ENCODE data around the gene TRPV3. TPM values are rescaled to one million over a fixed set of nuclear protein-coding genes. Genes with fewer than 3 reads are reported as not detected.

The TRPV3 gene
- total RNA-seq, 1 donor from 2014 or later: 0.16 TPM

DNA sequence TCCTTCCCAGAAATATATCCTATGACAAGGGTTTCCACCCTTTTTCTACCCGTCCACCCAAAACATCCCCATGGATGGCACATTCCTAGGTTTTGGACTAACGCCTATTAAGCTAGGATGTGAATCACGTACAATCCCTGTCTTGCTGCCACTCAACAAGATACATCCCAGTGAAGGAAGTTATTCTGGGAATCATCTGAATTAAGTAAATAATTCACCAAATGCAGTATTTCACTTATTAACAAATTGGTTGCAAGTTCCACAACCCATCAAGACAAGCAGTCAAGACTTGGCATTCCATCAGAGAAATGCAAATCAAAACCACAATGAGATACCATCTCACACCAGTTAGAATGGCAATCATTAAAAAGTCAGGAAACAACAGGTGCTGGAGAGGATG is 49.7 kb downstream of the TRPV3 start:
- no peaks in the 10 kb centered on the region for H4K20me1 ChIP-seq (ENCODE audit: insufficient read depth, low read length)
- no peak for FAIRE-seq
- no peaks in the 10 kb centered on the region for H3K79me2 ChIP-seq (ENCODE audit: insufficient read depth, low read length)
- no peaks in the 10 kb centered on the region for H3K27me3 ChIP-seq (ENCODE audit: insufficient read depth, low read length)
- H3K9ac ChIP-seq (ENCODE audit: low read length): no peak overlapping the region
- H3K4me2 ChIP-seq (ENCODE audit: low read length): no peak overlapping the region
- no peaks in the 10 kb centered on the region for H3K9me3 ChIP-seq (ENCODE audit: insufficient read depth, low read depth, low read length)
- Mint-ChIP-seq H3K36me3 (ENCODE audit: low read depth, unreplicated experiment) (no peaks in the 10 kb centered on the region), H3K27me3 (ENCODE audit: low read depth, unreplicated experiment) (no peaks in the 10 kb centered on the region), H3K27ac (ENCODE audit: unreplicated experiment) (no peak overlapping the region), H3K9me3 (ENCODE audit: unreplicated experiment) (peaks cover 5% of the 10 kb centered on the region), H3K4me1 (ENCODE audit: low read depth, unreplicated experiment) (peaks cover 5% of the 10 kb centered on the region), H3K4me3 (ENCODE audit: unreplicated experiment) (no peak overlapping the region)
- H2AFZ ChIP-seq (ENCODE audit: low read depth, low read length): no peak overlapping the region
- TF ChIP-seq EZH2 (IDR thresholded peaks at IDR 0.05; ENCODE audit: insufficient read depth, low read length): no peak
- TF ChIP-seq, protein P1, sequence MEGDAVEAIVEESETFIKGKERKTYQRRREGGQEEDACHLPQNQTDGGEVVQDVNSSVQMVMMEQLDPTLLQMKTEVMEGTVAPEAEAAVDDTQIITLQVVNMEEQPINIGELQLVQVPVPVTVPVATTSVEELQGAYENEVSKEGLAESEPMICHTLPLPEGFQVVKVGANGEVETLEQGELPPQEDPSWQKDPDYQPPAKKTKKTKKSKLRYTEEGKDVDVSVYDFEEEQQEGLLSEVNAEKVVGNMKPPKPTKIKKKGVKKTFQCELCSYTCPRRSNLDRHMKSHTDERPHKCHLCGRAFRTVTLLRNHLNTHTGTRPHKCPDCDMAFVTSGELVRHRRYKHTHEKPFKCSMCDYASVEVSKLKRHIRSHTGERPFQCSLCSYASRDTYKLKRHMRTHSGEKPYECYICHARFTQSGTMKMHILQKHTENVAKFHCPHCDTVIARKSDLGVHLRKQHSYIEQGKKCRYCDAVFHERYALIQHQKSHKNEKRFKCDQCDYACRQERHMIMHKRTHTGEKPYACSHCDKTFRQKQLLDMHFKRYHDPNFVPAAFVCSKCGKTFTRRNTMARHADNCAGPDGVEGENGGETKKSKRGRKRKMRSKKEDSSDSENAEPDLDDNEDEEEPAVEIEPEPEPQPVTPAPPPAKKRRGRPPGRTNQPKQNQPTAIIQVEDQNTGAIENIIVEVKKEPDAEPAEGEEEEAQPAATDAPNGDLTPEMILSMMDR (IDR thresholded peaks at IDR 0.05; ENCODE audit: insufficient read depth, low read depth, low read length): no peak
- no peak for DNase-seq (ENCODE audit: low read depth)
- H3K4me1 ChIP-seq (ENCODE audit: insufficient read depth, low read length): no peaks in the 10 kb centered on the region
- H3K4me3 ChIP-seq (ENCODE audit: insufficient read depth, low read depth, low read length): no peak overlapping the region
- H3K27ac ChIP-seq (ENCODE audit: low read depth, low read length): no peak overlapping the region
- H3K36me3 ChIP-seq (ENCODE audit: insufficient read depth, low read length): no peaks in the 10 kb centered on the region

DNA sequence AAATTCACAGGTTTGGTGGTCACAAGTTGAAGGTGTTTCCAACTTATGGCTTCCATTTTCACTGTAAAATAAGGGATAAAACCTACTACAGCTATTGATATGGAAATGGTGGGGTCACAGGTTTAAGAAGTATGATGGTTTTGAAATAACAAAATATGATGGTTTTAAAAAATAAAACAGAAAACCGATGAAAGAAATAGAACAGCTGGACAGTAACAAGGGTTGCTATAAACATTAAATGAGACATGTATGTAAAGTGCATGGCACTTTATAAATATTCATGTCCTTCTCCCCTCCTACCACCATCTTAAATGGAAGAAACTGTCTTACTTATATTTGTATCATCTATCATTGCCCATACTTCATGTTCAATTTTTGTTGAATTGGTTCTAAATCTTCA is 50.5 kb downstream of the TRPV3 start:
- H3K27me3 ChIP-seq (ENCODE audit: insufficient read depth, low read length): no peaks in the 10 kb centered on the region
- TF ChIP-seq EZH2 (IDR thresholded peaks at IDR 0.05; ENCODE audit: insufficient read depth, low read length): no peak
- TF ChIP-seq, protein P1 (IDR thresholded peaks at IDR 0.05; ENCODE audit: insufficient read depth, low read depth, low read length): no peak
- H3K27me3 Mint-ChIP-seq (ENCODE audit: low read depth, unreplicated experiment): no peaks in the 10 kb centered on the region
- no peak overlapping the region for H2AFZ ChIP-seq (ENCODE audit: low read depth, low read length)
- no peaks in the 10 kb centered on the region for H3K4me1 Mint-ChIP-seq (ENCODE audit: low read depth, unreplicated experiment)
- H3K27ac ChIP-seq (ENCODE audit: low read depth, low read length): no peak overlapping the region
- no peak overlapping the region for H3K9ac ChIP-seq (ENCODE audit: low read length)
- H3K4me2 ChIP-seq (ENCODE audit: low read length): no peak overlapping the region
- no peaks in the 10 kb centered on the region for H4K20me1 ChIP-seq (ENCODE audit: insufficient read depth, low read length)
- FAIRE-seq (no peak), DNase-seq (ENCODE audit: low read depth) (no peak)
- H3K79me2 ChIP-seq (ENCODE audit: insufficient read depth, low read length): no peaks in the 10 kb centered on the region
- no peaks in the 10 kb centered on the region for H3K4me1 ChIP-seq (ENCODE audit: insufficient read depth, low read length)
- H3K36me3 ChIP-seq (ENCODE audit: insufficient read depth, low read length): no peaks in the 10 kb centered on the region
- no peak overlapping the region for H3K27ac Mint-ChIP-seq (ENCODE audit: unreplicated experiment)
- no peak overlapping the region for H3K4me3 Mint-ChIP-seq (ENCODE audit: unreplicated experiment)
- H3K4me3 ChIP-seq (ENCODE audit: insufficient read depth, low read depth, low read length): no peak overlapping the region
- H3K9me3 Mint-ChIP-seq (ENCODE audit: unreplicated experiment): peaks cover 5% of the 10 kb centered on the region
- no peaks in the 10 kb centered on the region for H3K9me3 ChIP-seq (ENCODE audit: insufficient read depth, low read depth, low read length)
- H3K36me3 Mint-ChIP-seq (ENCODE audit: low read depth, unreplicated experiment): no peaks in the 10 kb centered on the region

DNA sequence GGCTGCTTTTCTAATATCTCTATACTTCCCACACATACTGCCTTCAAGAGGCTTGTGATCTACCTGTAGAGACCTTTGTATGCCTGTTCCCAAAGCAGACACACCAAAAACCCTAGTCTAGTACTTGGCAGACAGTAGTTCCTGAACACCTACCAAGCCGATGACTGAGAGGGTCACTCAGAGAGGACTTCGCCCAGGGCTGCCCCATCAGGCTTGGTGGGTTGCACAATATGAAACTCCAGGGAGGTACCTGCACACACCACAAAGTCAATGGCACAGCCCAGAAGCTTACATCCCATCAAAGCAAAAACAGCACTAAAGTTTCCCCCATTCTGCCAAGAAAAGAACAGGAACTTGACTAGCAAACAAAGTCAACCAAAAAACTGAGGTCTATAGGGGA is 51.6 kb downstream of the TRPV3 start:
- Histone ChIP-seq H3K9me3 (ENCODE audit: insufficient read depth, low read depth, low read length) (no peaks in the 10 kb centered on the region), H3K9ac (ENCODE audit: low read length) (no peak overlapping the region), H2AFZ (ENCODE audit: low read depth, low read length) (no peak overlapping the region), H3K79me2 (ENCODE audit: insufficient read depth, low read length) (no peaks in the 10 kb centered on the region), H3K4me3 (ENCODE audit: insufficient read depth, low read depth, low read length) (no peak overlapping the region), H3K4me2 (ENCODE audit: low read length) (no peak overlapping the region), H3K36me3 (ENCODE audit: insufficient read depth, low read length) (no peaks in the 10 kb centered on the region), H3K4me1 (ENCODE audit: insufficient read depth, low read length) (no peaks in the 10 kb centered on the region), H3K27ac (ENCODE audit: low read depth, low read length) (no peak overlapping the region), H4K20me1 (ENCODE audit: insufficient read depth, low read length) (no peaks in the 10 kb centered on the region), H3K27me3 (ENCODE audit: insufficient read depth, low read length) (no peaks in the 10 kb centered on the region)
- Mint-ChIP-seq H3K9me3 (ENCODE audit: unreplicated experiment) (peaks cover 9% of the 10 kb centered on the region), H3K27me3 (ENCODE audit: low read depth, unreplicated experiment) (no peaks in the 10 kb centered on the region), H3K4me1 (ENCODE audit: low read depth, unreplicated experiment) (no peaks in the 10 kb centered on the region), H3K27ac (ENCODE audit: unreplicated experiment) (no peak overlapping the region), H3K4me3 (ENCODE audit: unreplicated experiment) (no peak overlapping the region), H3K36me3 (ENCODE audit: low read depth, unreplicated experiment) (no peaks in the 10 kb centered on the region)
- no peak for DNase-seq (ENCODE audit: low read depth)
- no peak for FAIRE-seq
- TF ChIP-seq, protein P1 (IDR thresholded peaks at IDR 0.05; ENCODE audit: insufficient read depth, low read depth, low read length): no peak

All from astrocyte (in vitro differentiated cells and primary cell).